Measurements from ENCODE around the gene KCNMB2. TPM values are rescaled to one million over a fixed set of nuclear protein-coding genes. Genes with fewer than 3 reads are reported as not detected.

The KCNMB2 gene
- total RNA-seq, 5 donors from 2014 or later (not counting 1 experiment from before 2014, with no cell fraction given) = not detected

- H3K27me3 Mint-ChIP-seq = peaks cover 0 to 2% of the 10 kb centered on the region in 2 donors
- no peaks in the 10 kb centered on the region for H3K9me3 Mint-ChIP-seq
- Histone ChIP-seq H3K4me1 (ENCODE audit: control insufficient read depth in 1 of 2, extremely low read depth in 1 of 2, insufficient read depth in 2 of 2, low read length in 2 of 2) (no peaks in the 10 kb centered on the region), H3K27ac (ENCODE audit: low read length) (no peak overlapping the region), H3K9me3 (no peaks in the 10 kb centered on the region), H3K36me3 (ENCODE audit: control insufficient read depth in 2 of 2, extremely low read depth in 1 of 2, insufficient read depth in 1 of 2, low read length in 1 of 2) (no peaks in the 10 kb centered on the region), H3K4me3 (ENCODE audit: control insufficient read depth in 1 of 2, extremely low read depth in 1 of 2, low read length in 1 of 2) (no peak overlapping the region), H3K27me3 (replicated peaks in 1 of 2; ENCODE audit: control insufficient read depth in 2 of 2, extremely low read depth in 1 of 2, insufficient read depth in 2 of 2, low read length in 1 of 2) (no peaks in the 10 kb centered on the region)
- DNase-seq (no peak), ATAC-seq (replicated peaks in 1 of 4) (no peak)
- WGBS (ENCODE audit: insufficient coverage) = 100% methylated on average over 1 of the region's 4 CpGs
- H3K4me1 Mint-ChIP-seq = no peaks in the 10 kb centered on the region
- no peak overlapping the region for H3K27ac Mint-ChIP-seq
- no peaks in the 10 kb centered on the region for H3K36me3 Mint-ChIP-seq
- ChIA-PET POLR2A (no interaction called here), CTCF (no interaction called here)
- H3K4me3 Mint-ChIP-seq = no peak overlapping the region
Observed at GRCh38 chr3:178561239-178561638, 25.0 kb downstream of the KCNMB2 start.

- H3K4me3 Mint-ChIP-seq = no peak overlapping the region
- Histone ChIP-seq H3K4me3 (ENCODE audit: control insufficient read depth in 1 of 2, extremely low read depth in 1 of 2, low read length in 1 of 2) (no peak overlapping the region), H3K36me3 (ENCODE audit: control insufficient read depth in 2 of 2, extremely low read depth in 1 of 2, insufficient read depth in 1 of 2, low read length in 1 of 2) (no peaks in the 10 kb centered on the region), H3K27ac (ENCODE audit: low read length) (no peak overlapping the region), H3K4me1 (ENCODE audit: control insufficient read depth in 1 of 2, extremely low read depth in 1 of 2, insufficient read depth in 2 of 2, low read length in 2 of 2) (no peaks in the 10 kb centered on the region), H3K27me3 (replicated peaks in 1 of 2; ENCODE audit: control insufficient read depth in 2 of 2, extremely low read depth in 1 of 2, insufficient read depth in 2 of 2, low read length in 1 of 2) (no peaks in the 10 kb centered on the region), H3K9me3 (no peaks in the 10 kb centered on the region)
- ATAC-seq (replicated peaks in 1 of 4) = no peak
- DNase-seq = no peak
- no peaks in the 10 kb centered on the region for H3K9me3 Mint-ChIP-seq
- H3K36me3 Mint-ChIP-seq = no peaks in the 10 kb centered on the region
- POLR2A ChIA-PET = no interaction called here
- H3K4me1 Mint-ChIP-seq = no peaks in the 10 kb centered on the region
- peaks cover 0 to 2% of the 10 kb centered on the region in 2 donors for H3K27me3 Mint-ChIP-seq
- 64% methylated on average over 1 of the region's 4 CpGs for WGBS (ENCODE audit: insufficient coverage)
- H3K27ac Mint-ChIP-seq = no peak overlapping the region
- CTCF ChIA-PET = no interaction called here
Observed at GRCh38 chr3:178562143-178562946, 26.1 kb downstream of the KCNMB2 start.

GRCh38 chr3:178562947-178563232, 26.7 kb downstream of the KCNMB2 start:
- H3K27ac ChIP-seq (ENCODE audit: low read length) = no peak overlapping the region
- POLR2A ChIA-PET = no interaction called here
- Mint-ChIP-seq H3K4me1 (no peaks in the 10 kb centered on the region), H3K27ac (no peak overlapping the region), H3K9me3 (no peaks in the 10 kb centered on the region), H3K36me3 (no peaks in the 10 kb centered on the region), H3K27me3 (peaks cover 0 to 2% of the 10 kb centered on the region in 2 donors), H3K4me3 (no peak overlapping the region)
- DNase-seq (no peak), ATAC-seq (replicated peaks in 1 of 4) (no peak)
- CTCF ChIA-PET = no interaction called here
- H3K4me3 ChIP-seq (ENCODE audit: control insufficient read depth in 1 of 2, extremely low read depth in 1 of 2, low read length in 1 of 2) = no peak overlapping the region
- no peaks in the 10 kb centered on the region for H3K27me3 ChIP-seq (replicated peaks in 1 of 2; ENCODE audit: control insufficient read depth in 2 of 2, extremely low read depth in 1 of 2, insufficient read depth in 2 of 2, low read length in 1 of 2)
- no peaks in the 10 kb centered on the region for H3K4me1 ChIP-seq (ENCODE audit: control insufficient read depth in 1 of 2, extremely low read depth in 1 of 2, insufficient read depth in 2 of 2, low read length in 2 of 2)
- H3K9me3 ChIP-seq = no peaks in the 10 kb centered on the region
- WGBS (ENCODE audit: insufficient coverage) = no CpG with 5 or more reads among the region's 1 CpG
- no peaks in the 10 kb centered on the region for H3K36me3 ChIP-seq (ENCODE audit: control insufficient read depth in 2 of 2, extremely low read depth in 1 of 2, insufficient read depth in 1 of 2, low read length in 1 of 2)

GRCh38 chr3:178567611-178568010, 31.4 kb downstream of the KCNMB2 start:
- WGBS (ENCODE audit: insufficient coverage) = no CpG with 5 or more reads among the region's 3 CpGs
- Mint-ChIP-seq H3K36me3 (no peaks in the 10 kb centered on the region), H3K27me3 (peaks cover 0 to 2% of the 10 kb centered on the region in 2 donors), H3K4me1 (no peaks in the 10 kb centered on the region), H3K27ac (no peak overlapping the region), H3K9me3 (no peaks in the 10 kb centered on the region), H3K4me3 (no peak overlapping the region)
- no peaks in the 10 kb centered on the region for H3K4me1 ChIP-seq (ENCODE audit: control insufficient read depth in 1 of 2, extremely low read depth in 1 of 2, insufficient read depth in 2 of 2, low read length in 2 of 2)
- no peak overlapping the region for H3K4me3 ChIP-seq (ENCODE audit: control insufficient read depth in 1 of 2, extremely low read depth in 1 of 2, low read length in 1 of 2)
- H3K27ac ChIP-seq (ENCODE audit: low read length) = no peak overlapping the region
- DNase-seq (no peak), ATAC-seq (replicated peaks in 1 of 4) (no peak)
- ChIA-PET CTCF (no interaction called here), POLR2A (interaction anchor here in 1 of 2 donors (0.6 kb wide), 1 partner anchor 309 kb away, joined by 3 read pairs; no protein-coding TSS in a partner anchor)
- H3K9me3 ChIP-seq = no peaks in the 10 kb centered on the region
- H3K27me3 ChIP-seq (replicated peaks in 1 of 2; ENCODE audit: control insufficient read depth in 2 of 2, extremely low read depth in 1 of 2, insufficient read depth in 2 of 2, low read length in 1 of 2) = no peaks in the 10 kb centered on the region
- H3K36me3 ChIP-seq (ENCODE audit: control insufficient read depth in 2 of 2, extremely low read depth in 1 of 2, insufficient read depth in 1 of 2, low read length in 1 of 2) = no peaks in the 10 kb centered on the region

DNA sequence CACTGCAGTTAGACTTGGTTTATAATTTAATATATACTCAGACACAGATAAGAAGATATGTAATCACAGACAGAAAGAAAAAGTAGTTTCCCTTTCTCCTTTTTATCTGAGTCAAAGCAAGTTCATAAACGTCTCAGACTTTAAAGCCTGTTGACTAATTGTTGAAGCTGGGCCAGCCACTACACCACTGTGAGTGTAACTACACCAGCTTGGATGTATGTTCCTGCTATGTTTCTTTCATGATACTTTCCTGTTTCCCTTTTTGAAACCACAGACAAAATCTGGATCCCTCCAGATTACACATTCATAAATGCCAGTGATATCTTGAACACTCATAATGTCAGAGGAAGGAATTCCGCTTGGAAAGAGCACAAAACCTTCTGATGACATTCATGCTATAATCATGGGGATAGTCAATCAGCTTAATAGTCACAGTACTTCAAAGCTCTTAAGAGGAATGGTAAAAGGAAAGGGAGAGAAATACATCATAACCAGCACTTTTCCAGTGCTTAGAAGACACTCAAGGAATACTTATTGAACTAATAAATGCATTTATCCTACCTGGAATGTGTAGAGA, 32.0 kb downstream of the KCNMB2 start:
- no peak for ATAC-seq (replicated peaks in 1 of 4)
- no peaks in the 10 kb centered on the region for H3K9me3 ChIP-seq
- Mint-ChIP-seq H3K27me3 (peaks cover 0 to 2% of the 10 kb centered on the region in 2 donors), H3K27ac (no peak overlapping the region), H3K9me3 (no peaks in the 10 kb centered on the region), H3K4me3 (no peak overlapping the region), H3K36me3 (no peaks in the 10 kb centered on the region), H3K4me1 (no peaks in the 10 kb centered on the region)
- H3K4me1 ChIP-seq (ENCODE audit: control insufficient read depth in 1 of 2, extremely low read depth in 1 of 2, insufficient read depth in 2 of 2, low read length in 2 of 2) = no peaks in the 10 kb centered on the region
- no peak for DNase-seq
- ChIA-PET CTCF (no interaction called here), POLR2A (no interaction called here)
- no CpG with 5 or more reads among the region's 2 CpGs for WGBS (ENCODE audit: insufficient coverage)
- H3K36me3 ChIP-seq (ENCODE audit: control insufficient read depth in 2 of 2, extremely low read depth in 1 of 2, insufficient read depth in 1 of 2, low read length in 1 of 2) = no peaks in the 10 kb centered on the region
- no peak overlapping the region for H3K27ac ChIP-seq (ENCODE audit: low read length)
- no peaks in the 10 kb centered on the region for H3K27me3 ChIP-seq (replicated peaks in 1 of 2; ENCODE audit: control insufficient read depth in 2 of 2, extremely low read depth in 1 of 2, insufficient read depth in 2 of 2, low read length in 1 of 2)
- no peak overlapping the region for H3K4me3 ChIP-seq (ENCODE audit: control insufficient read depth in 1 of 2, extremely low read depth in 1 of 2, low read length in 1 of 2)

DNA sequence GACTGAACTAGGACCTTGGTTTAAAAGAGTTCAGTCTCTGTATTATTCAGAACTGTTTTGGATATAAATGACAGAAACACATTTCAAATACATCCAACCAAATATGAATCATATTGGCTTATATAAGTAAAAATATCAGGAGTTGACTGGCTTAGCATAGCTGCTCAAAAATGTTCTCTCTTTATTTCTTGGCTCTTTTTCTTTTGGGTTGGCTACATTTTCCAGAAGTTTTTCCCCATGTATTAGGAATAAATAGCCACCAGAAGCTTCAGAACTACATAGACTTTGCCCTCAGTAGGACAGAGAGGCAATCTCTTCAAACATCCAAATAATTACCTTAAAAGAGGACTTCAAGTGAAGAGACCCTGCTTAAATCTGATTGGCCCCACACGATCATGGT, 32.7 kb downstream of the KCNMB2 start:
- no peaks in the 10 kb centered on the region for H3K27me3 ChIP-seq (replicated peaks in 1 of 2; ENCODE audit: control insufficient read depth in 2 of 2, extremely low read depth in 1 of 2, insufficient read depth in 2 of 2, low read length in 1 of 2)
- no peak for ATAC-seq (replicated peaks in 1 of 4)
- no peaks in the 10 kb centered on the region for H3K9me3 ChIP-seq
- Mint-ChIP-seq H3K9me3 (no peaks in the 10 kb centered on the region), H3K27ac (no peak overlapping the region), H3K27me3 (peaks cover 0 to 3% of the 10 kb centered on the region in 2 donors), H3K4me3 (no peak overlapping the region), H3K4me1 (no peaks in the 10 kb centered on the region), H3K36me3 (no peaks in the 10 kb centered on the region)
- POLR2A ChIA-PET = no interaction called here
- no peaks in the 10 kb centered on the region for H3K36me3 ChIP-seq (ENCODE audit: control insufficient read depth in 2 of 2, extremely low read depth in 1 of 2, insufficient read depth in 1 of 2, low read length in 1 of 2)
- H3K4me1 ChIP-seq (ENCODE audit: control insufficient read depth in 1 of 2, extremely low read depth in 1 of 2, insufficient read depth in 2 of 2, low read length in 2 of 2) = no peaks in the 10 kb centered on the region
- 83% methylated on average over 1 of the region's 1 CpG for WGBS (ENCODE audit: insufficient coverage)
- DNase-seq = no peak
- H3K27ac ChIP-seq (ENCODE audit: low read length) = no peak overlapping the region
- H3K4me3 ChIP-seq (ENCODE audit: control insufficient read depth in 1 of 2, extremely low read depth in 1 of 2, low read length in 1 of 2) = no peak overlapping the region
- CTCF ChIA-PET = no interaction called here
